Astrocyte of the spinal cord (primary cell): ENCODE data around the gene PHKG2.

ENCODE experiments used
- DNase-seq: peaks from one replicate; pipeline ENCODE4 v3.0.0; 2011; ENCODE audit warnings: low read depth, low spot score
- H3K4me3 ChIP-seq: 2 replicates; pipeline ENCODE4 v1.5.1; 2011; ENCODE audit warnings: low read depth, mild to moderate bottlenecking, low read length, moderate library complexity
- CTCF ChIP-seq: IDR thresholded peaks from 2 replicates; pipeline ENCODE4 v1.5.1; 2012; ENCODE audit warnings: low read depth, mild to moderate bottlenecking, low read length, inconsistent platforms
- in situ Hi-C: cut with HindIII; loops from 2 replicates; pipeline ENCODE4 v1.10.0; 2017; ENCODE audit warnings: low sequenced_read_pairs

PHKG2 gene

GRCh38 chr16:30764086-30764485 lies 15.9 kb downstream of the PHKG2 start:
- H3K4me3 ChIP-seq: no peak overlapping the region
- DNase-seq: no peak
- no peak for TF ChIP-seq CTCF
- in situ Hi-C loops: no loop called here

DNA sequence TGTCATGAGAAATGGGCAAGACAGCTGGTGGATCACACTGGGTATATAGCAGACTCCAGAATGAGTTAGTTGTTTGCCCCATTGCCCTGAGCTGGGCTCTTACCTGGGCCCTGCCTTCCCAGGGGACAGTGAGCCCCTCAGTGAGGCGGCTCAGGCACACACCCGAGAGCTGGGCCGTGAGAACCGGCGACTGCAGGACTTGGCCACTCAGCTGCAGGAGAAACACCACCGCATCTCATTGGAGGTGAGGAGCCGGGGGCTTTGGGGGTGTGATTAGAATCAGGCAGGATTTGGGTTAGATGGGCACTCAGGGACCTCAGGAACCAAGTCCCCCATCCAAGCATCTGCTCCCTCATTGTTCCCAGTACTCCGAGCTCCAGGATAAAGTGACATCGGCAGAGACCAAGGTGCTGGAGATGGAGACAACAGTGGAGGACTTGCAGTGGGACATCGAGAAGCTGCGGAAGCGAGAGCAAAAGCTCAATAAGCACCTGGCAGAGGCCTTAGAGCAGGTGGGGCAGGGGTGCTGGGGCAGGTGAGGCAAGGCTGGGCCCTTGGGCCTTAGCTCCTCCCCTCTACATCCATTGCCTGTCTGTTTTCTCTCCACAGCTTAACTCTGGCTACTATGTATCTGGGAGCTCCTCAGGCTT lies 16.7 kb downstream of the PHKG2 start:
- in situ Hi-C loops: no loop called here
- no peak overlapping the region for H3K4me3 ChIP-seq
- no peak for DNase-seq
- no peak for TF ChIP-seq CTCF

- in situ Hi-C loops: no loop called here
- DNase-seq: no peak
- no peak overlapping the region for H3K4me3 ChIP-seq
- TF ChIP-seq CTCF: no peak
These were observed 18.1 kb downstream of the PHKG2 start for GRCh38 chr16:30766206-30766932.

- no peak overlapping the region for H3K4me3 ChIP-seq
- no peak for TF ChIP-seq CTCF
- no peak for DNase-seq
- in situ Hi-C loops: no loop called here
These were observed 18.7 kb downstream of the PHKG2 start for GRCh38 chr16:30766933-30767284.

- no peak for DNase-seq
- no peak overlapping the region for H3K4me3 ChIP-seq
- in situ Hi-C loops: no loop called here
- no peak for TF ChIP-seq CTCF
These were observed 19.7 kb downstream of the PHKG2 start for GRCh38 chr16:30767767-30768465.

- no peak overlapping the region for H3K4me3 ChIP-seq
- in situ Hi-C loops: no loop called here
- TF ChIP-seq CTCF: no peak
- no peak for DNase-seq
These were observed 20.5 kb downstream of the PHKG2 start for GRCh38 chr16:30768583-30769181.
